Testis (tissue), 3 donors: ENCODE measurements around the gene CAMTA1. TPM values are rescaled to one million over a fixed set of nuclear protein-coding genes. Genes with fewer than 3 reads are reported as not detected.
A peak's percentile ranks its signal among the peaks of the same experiment; 100 is the strongest.

Source experiments
- DNase-seq: peaks from one replicate; pipeline ENCODE4 v3.0.0-alpha.2; 2019
- H3K27ac ChIP-seq, 2 donors: fragments of 200-600 bp; sonication (generic); one replicate each; pipeline ENCODE4 v1.5.1; 2019
- H3K27me3 ChIP-seq: fragments of 200-600 bp; sonication (generic); one replicate; pipeline ENCODE4 v1.5.1; 2019
- H3K36me3 ChIP-seq: fragments of 200-600 bp; sonication (generic); one replicate; pipeline ENCODE4 v1.5.1; 2017; ENCODE audit warnings: low read depth; ENCODE audit errors: missing control alignments
- H3K4me1 ChIP-seq: fragments of 200-600 bp; sonication (generic); one replicate; pipeline ENCODE4 v1.5.1; 2019
- H3K4me3 ChIP-seq, 2 donors: fragments of 200-600 bp; sonication (generic); one replicate each; pipeline ENCODE4 v1.5.1; 2017 to 2019
- H3K9me3 ChIP-seq: fragments of 200-600 bp; sonication (generic); one replicate; pipeline ENCODE4 v1.5.1; 2017
- POLR2A ChIP-seq: fragments of 450-650 bp; IDR thresholded peaks from one replicate; pipeline ENCODE4 v1.6.1; 2017; ENCODE audit warnings: antibody characterized with exemption, mild to moderate bottlenecking, moderate library complexity
- WGBS, 2 donors: methylation state at CpG; one replicate each; pipeline ENCODE4 v1.1.5; 2018; 5-methylcytosine and 5-hydroxymethylcytosine counted together
- intact Hi-C: fragments of 100-400 bp; cut with DNase I; formaldehyde crosslinking; loops from one replicate; pipeline ENCODE4 v1.15.1; 2023; ENCODE audit warnings: low total_unique reads
- polyA plus RNA-seq: library from polyadenylated mRNA; stranded (reverse); fragments of 350-450 nt; fragmentation: Illumina TruSeq; extraction: RNeasy Lipid Tissue Mini Kit (QIAGEN cat#74804); gene quantifications from one replicate; pipeline ENCODE4 v1.2.3, GENCODE V29; 2014; ENCODE audit warnings: low read depth, low replicate concordance; ENCODE audit not compliant: insufficient read depth
- total RNA-seq, 2 donors: library from RNA; depleted of rRNA; stranded (reverse); fragments of >200 nt; gene quantifications; one replicate each; pipeline ENCODE4 v1.2.3, GENCODE V29; 2016
- TF ChIP-seq, protein P1 (sequence below), 3 experiments: fragments of 450-650 bp in 2 of 3; fragments of 200-600 bp in 1 of 3; sonication (generic) in 1 of 3; IDR thresholded peaks; one replicate each; pipeline ENCODE4 v1.5.1; 2016 to 2019; ENCODE audit warnings: antibody characterized with exemption in 3 of 3, mild to moderate bottlenecking in 2 of 3, moderate library complexity in 1 of 3

CAMTA1 gene
- total and polyA plus RNA-seq, 3 donors from 2014 or later, result 116 to 158 (median 119) TPM

DNA sequence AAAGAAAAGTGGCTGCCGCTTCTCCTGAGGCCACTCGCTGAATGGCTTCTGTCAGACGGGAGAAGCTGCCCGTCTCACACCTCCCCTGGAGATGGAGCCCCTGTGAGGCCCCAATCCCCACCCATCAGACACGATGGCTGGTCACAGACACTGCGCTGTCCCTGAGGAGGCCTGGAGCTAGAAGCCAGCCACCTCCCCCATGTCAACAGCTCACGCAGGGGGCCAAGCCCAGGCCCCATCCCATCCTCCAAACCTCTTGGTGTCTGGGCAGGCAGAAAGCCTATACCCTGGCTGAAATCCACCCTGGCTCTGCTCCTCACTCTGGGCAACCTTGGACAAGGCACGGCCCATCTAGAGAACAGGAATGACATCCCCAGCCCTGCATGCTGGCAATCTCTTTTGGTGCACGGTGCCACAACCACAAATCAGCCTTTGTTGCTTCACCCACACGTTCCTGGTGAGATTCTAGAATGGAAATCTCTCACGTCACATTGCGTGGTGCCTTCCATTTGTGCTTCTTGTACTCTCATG is 711.9 kb downstream of the CAMTA1 start:
- Histone ChIP-seq H3K27me3 (no peaks in the 10 kb centered on the region), H3K4me3 (no peak overlapping the region), H3K9me3 (no peaks in the 10 kb centered on the region), H3K27ac (no peak overlapping the region), H3K36me3 (no peaks in the 10 kb centered on the region), H3K4me1 (peaks cover 17% of the 10 kb centered on the region)
- TF ChIP-seq, protein P1, sequence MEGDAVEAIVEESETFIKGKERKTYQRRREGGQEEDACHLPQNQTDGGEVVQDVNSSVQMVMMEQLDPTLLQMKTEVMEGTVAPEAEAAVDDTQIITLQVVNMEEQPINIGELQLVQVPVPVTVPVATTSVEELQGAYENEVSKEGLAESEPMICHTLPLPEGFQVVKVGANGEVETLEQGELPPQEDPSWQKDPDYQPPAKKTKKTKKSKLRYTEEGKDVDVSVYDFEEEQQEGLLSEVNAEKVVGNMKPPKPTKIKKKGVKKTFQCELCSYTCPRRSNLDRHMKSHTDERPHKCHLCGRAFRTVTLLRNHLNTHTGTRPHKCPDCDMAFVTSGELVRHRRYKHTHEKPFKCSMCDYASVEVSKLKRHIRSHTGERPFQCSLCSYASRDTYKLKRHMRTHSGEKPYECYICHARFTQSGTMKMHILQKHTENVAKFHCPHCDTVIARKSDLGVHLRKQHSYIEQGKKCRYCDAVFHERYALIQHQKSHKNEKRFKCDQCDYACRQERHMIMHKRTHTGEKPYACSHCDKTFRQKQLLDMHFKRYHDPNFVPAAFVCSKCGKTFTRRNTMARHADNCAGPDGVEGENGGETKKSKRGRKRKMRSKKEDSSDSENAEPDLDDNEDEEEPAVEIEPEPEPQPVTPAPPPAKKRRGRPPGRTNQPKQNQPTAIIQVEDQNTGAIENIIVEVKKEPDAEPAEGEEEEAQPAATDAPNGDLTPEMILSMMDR (IDR thresholded peaks at IDR 0.05), result no peak
- no peak for TF ChIP-seq POLR2A
- DNase-seq, result no peak
- WGBS, 2 donors, result 88 to 94% methylated on average over 10 to 11 of the region's 12 CpGs
- intact Hi-C loops, result no loop called here

DNA sequence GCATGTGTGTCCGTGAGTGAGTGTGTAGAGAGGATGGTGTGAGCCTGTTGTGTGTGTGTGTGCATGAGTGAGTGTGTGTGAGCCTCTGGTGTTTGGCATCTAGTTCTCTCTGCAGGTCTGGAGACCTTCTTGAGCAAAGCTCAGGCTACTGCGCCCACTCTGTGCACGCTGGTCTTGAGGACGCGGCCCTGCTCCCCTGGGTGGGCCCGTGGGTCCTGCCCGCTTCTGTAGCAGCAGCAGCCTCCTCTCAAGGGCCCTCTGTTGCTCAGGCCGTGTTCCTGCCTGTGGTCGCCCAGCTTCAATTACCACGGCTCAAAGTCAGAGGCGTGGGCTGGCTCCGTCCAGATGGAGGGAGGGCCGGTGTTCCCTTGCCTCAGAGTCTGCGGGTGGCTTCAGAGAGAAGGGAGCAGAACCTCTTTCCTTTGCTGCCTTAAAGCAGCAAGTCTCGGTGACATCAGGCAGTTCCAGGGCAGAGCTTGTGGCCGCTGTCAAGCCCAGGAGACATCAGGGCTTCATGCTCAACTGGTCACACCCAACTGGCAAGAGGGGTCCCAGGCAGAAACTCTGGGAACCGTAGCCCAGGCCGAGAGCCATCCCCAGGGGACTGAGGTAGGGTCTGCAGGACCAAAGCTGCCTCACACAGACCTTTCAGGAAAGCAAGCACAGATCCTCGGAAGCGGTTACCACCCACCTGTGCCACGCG is 715.3 kb downstream of the CAMTA1 start:
- H3K36me3 ChIP-seq, result no peaks in the 10 kb centered on the region
- H3K27ac ChIP-seq, result peak overlapping the region in 1 of 2 donors; percentile 8
- no peaks in the 10 kb centered on the region for H3K9me3 ChIP-seq
- intact Hi-C loops, result no loop called here
- DNase-seq, result no peak
- peaks cover 24% of the 10 kb centered on the region for H3K4me1 ChIP-seq
- TF ChIP-seq, protein P1 (IDR thresholded peaks at IDR 0.05), result no peak
- no peak for TF ChIP-seq POLR2A
- H3K4me3 ChIP-seq, result no peak overlapping the region
- 28 to 60% methylated on average over 21 to 22 of the region's 22 CpGs for WGBS, 2 donors
- H3K27me3 ChIP-seq, result no peaks in the 10 kb centered on the region

DNA sequence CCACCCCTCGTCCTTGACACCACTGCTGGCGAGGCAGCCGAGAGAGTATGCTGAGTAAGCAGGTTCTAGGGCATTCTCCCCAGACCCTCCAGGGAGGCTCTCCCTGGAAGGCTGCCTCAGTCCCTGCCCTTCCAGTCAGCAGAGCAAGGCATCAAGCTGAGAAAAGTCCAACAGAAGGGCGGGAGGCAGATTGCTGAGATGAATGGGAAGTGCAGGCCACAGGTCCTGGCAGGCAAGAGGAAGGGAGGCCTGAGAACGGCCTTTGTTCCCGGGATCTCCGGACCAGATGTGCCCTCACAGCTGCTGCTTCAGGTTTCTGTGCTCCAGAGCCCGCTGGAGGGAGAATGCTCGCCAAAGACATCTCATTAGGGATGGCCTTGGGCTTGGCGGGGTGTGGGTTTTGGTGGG is 715.8 kb downstream of the CAMTA1 start:
- Histone ChIP-seq H3K27me3 (no peaks in the 10 kb centered on the region), H3K36me3 (no peaks in the 10 kb centered on the region), H3K9me3 (no peaks in the 10 kb centered on the region), H3K4me3 (no peak overlapping the region), H3K27ac (peak overlapping the region in 1 of 2 donors; percentile 8), H3K4me1 (peaks cover 24% of the 10 kb centered on the region)
- peak; percentile 78 for DNase-seq
- 34% methylated on average over 10 of the region's 10 CpGs for WGBS, 2 donors
- TF ChIP-seq, protein P1 (IDR thresholded peaks at IDR 0.05), result no peak
- TF ChIP-seq POLR2A, result no peak
- intact Hi-C loops, result no loop called here

DNA sequence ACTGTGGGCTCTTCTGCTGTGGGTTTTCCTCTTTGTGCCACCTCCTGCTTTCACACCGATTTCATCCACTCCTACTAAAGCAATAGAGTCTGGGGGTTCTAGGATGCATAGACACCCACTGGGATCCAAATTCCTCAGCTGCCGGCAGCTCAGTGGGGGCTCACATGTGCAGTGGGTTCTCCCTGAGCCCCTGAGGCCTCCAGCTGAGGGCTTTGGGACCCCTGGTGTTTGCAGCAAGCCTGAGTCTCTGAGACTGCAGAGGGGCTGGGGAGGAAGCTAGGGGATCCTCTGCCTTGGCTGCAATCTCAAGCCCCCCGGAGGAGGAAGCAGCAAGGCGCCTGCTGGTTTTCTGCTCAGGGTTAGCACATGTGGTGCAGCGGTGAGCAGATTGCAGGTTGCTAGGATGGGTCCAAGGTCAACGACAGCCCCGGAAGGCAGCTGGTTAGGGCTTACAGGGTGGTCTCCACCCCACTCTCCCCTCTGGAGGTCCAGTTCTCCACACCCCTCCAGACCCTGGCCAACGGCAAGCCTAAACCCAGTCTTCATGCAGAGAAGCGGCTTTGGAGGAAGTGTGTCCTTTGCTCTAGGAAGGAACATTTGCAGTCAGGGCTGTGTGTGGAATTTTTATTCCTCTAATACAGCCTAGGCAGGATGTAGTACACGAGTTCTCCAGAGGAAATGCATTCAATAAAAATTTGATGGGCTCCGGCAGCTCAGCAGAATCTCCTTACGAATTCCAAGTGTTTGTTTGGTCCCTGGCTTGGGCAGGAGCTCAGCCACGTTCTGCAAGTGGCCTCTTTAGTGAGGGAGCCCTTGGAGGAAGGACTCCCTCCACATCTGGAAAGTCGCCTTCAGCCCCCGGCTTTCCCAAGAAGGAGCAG is 716.7 kb downstream of the CAMTA1 start:
- DNase-seq, result no peak
- H3K4me3 ChIP-seq, result no peak overlapping the region
- H3K27me3 ChIP-seq, result no peaks in the 10 kb centered on the region
- H3K9me3 ChIP-seq, result no peaks in the 10 kb centered on the region
- no peak overlapping the region for H3K27ac ChIP-seq
- no peaks in the 10 kb centered on the region for H3K36me3 ChIP-seq
- TF ChIP-seq POLR2A, result no peak
- 49 to 62% methylated on average over 8 to 15 of the region's 15 CpGs for WGBS, 2 donors
- peaks cover 24% of the 10 kb centered on the region for H3K4me1 ChIP-seq
- intact Hi-C loops, result no loop called here
